ENCODE results near the gene ATF6. TPM values are rescaled to one million over a fixed set of nuclear protein-coding genes. Genes with fewer than 3 reads are reported as not detected.

Gene ATF6
- total RNA-seq (10 to 100 TPM in 4 of 5 donors, 1 to 10 TPM in 1; 5.5 to 54.3 (median 22.7) TPM), polyA plus RNA-seq (1 to 10 TPM; 3.4 to 4.4 (median 3.6) TPM)
- long read RNA-seq, donor 1, partial matches to known transcripts = 5 of 5 reads
- long read RNA-seq, donor 1, other reads (novel, unspliced or antisense) = 0 of 5 reads
- long read RNA-seq, donor 2, full-length matches to known transcripts = 5 of 13 reads
- long read RNA-seq, donor 2, partial matches to known transcripts = 8 of 13 reads
- long read RNA-seq, donor 2, other reads (novel, unspliced or antisense) = 0 of 13 reads
- long read RNA-seq, donor 3, full-length matches to known transcripts = 2 of 2 reads
- long read RNA-seq, donor 3, partial matches to known transcripts = 0 of 2 reads
- long read RNA-seq, donor 3, other reads (novel, unspliced or antisense) = 0 of 2 reads
- long read RNA-seq, donor 4, full-length matches to known transcripts = 1 of 1 reads
- long read RNA-seq, donor 4, partial matches to known transcripts = 0 of 1 reads
- long read RNA-seq, donor 4, other reads (novel, unspliced or antisense) = 0 of 1 reads
- long read RNA-seq, donor 5, full-length matches to known transcripts = 5 of 13 reads
- long read RNA-seq, donor 5, partial matches to known transcripts = 8 of 13 reads
- long read RNA-seq, donor 5, other reads (novel, unspliced or antisense) = 0 of 13 reads
- long read RNA-seq, donor 6 = 0 reads
- long read RNA-seq, donor 7, full-length matches to known transcripts = 1 of 1 reads
- long read RNA-seq, donor 7, partial matches to known transcripts = 0 of 1 reads
- long read RNA-seq, donor 7, other reads (novel, unspliced or antisense) = 0 of 1 reads
- long read RNA-seq, donor 8, full-length matches to known transcripts = 1 of 1 reads
- long read RNA-seq, donor 8, partial matches to known transcripts = 0 of 1 reads
- long read RNA-seq, donor 8, other reads (novel, unspliced or antisense) = 0 of 1 reads
- long read RNA-seq, donor 9, full-length matches to known transcripts = 1 of 11 reads
- long read RNA-seq, donor 9, partial matches to known transcripts = 10 of 11 reads
- long read RNA-seq, donor 9, other reads (novel, unspliced or antisense) = 0 of 11 reads
- long read RNA-seq, donor 10, full-length matches to known transcripts = 1 of 1 reads
- long read RNA-seq, donor 10, partial matches to known transcripts = 0 of 1 reads
- long read RNA-seq, donor 10, other reads (novel, unspliced or antisense) = 0 of 1 reads

DNA sequence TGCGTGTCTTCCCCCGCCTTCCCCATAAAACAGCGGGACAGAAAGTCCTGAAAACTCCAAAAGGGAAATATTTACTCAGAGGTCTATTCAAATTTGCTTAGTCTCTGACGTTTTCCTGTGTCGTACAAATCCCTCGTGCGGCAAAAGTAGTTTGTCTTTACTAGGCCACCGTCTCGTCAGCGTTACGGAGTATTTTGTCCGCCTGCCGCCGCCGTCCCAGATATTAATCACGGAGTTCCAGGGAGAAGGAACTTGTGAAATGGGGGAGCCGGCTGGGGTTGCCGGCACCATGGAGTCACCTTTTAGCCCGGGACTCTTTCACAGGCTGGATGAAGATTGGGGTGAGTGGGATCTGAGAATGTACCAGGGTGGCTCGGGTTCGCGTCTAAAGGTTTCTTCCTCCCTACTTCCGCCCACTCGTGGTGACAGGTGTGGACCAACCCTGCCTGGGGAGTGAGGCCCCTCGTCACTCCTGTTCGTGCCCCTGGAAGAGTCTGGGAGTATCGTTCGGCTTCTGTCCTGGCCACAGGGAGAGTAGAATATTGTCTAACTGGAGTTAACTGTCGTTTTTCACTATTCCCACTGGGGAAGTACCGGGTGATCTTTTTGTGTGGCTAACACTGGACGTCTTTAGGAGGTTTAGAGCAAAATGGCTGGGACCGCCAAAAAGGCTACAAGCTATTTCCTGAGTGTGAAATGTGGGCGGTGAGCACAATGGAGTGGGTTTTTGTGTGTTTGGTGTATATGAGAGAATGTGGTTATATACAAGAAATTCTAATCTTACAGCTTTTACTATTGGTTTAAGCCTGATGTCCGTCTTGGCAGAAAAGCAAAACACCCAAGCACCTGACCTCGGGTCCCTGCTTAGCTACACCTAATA lies at the start of gene ATF6:
Gene ATF6 (plus strand): TSS at position 219 of the 880 bp plus-strand sequence. CDS start 41 bp downstream, at position 260.
- no peak for TF ChIP-seq CTCF (IDR thresholded peaks at IDR 0.05)
- TF ChIP-seq EP300 (IDR thresholded peaks at IDR 0.05) = peak; percentile 68
- peak; percentile 91 to 98 (median 96) for TF ChIP-seq POLR2AphosphoS5 (IDR thresholded peaks at IDR 0.05)
- TF ChIP-seq POLR2A (IDR thresholded peaks at IDR 0.05) = peak in 1 of 4 donors; percentile 69
- no peaks in the 10 kb centered on the region for H3K27me3 ChIP-seq
- no peaks in the 10 kb centered on the region for H3K9me3 ChIP-seq
- intact Hi-C loops (cut with DNase I; ENCODE audit: low total_unique reads) = no loop called here
- H3K36me3 ChIP-seq = no peaks in the 10 kb centered on the region
- WGBS, 5 donors = 0 to 1% (median 1%) methylated on average over 35 of the region's 35 CpGs
- H3K4me3 ChIP-seq = peak within 1 kb of the TSS; percentile 75 to 95 (median 80)
- DNase-seq = peak; percentile 91 to 97
- peaks cover 21 to 63% (median 34%) of the 10 kb centered on the region in 4 donors for H3K4me1 ChIP-seq
- H3K27ac ChIP-seq = peak within 1 kb of the TSS; percentile 88 to 94 (median 92)

DNA sequence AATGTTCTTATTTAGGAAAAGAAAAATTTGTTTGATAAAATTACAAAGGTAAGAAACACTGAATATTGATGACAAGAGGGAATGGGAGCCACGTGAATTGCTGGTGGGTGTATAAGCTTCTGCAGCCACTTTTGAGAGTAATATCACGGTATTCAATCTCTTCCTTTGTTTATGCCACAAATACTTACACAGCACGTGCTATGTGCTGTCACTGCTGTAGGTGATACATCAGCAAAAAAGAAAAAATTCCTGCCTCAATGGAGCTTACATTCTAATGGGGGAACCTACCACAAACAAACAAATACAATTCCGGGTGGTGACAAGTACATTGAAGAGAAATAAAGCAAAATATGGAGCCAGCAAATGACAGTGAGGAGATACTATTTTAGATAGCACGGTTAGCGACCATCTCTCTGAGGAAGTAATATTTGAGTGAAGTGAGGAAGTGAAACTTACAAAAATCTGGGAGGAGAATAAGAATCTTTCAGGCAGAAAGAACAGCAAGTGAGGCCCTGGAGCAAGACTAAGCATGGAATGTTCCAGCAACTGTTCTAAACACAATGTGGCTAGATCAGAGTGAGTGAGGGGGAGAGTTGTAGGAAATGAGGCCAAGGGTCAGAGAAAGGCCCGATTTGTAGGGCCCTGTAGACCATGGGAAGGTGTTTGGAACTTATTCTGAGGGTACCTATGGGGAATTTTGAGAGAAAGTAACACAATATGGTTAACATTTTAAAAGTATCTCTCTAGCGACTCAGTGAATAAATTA lies 47.4 kb upstream of the ATF6 start:
- no peak overlapping the region for H3K27ac ChIP-seq
- WGBS, 5 donors = 66 to 73% (median 69%) methylated on average over 8 of the region's 8 CpGs

DNA sequence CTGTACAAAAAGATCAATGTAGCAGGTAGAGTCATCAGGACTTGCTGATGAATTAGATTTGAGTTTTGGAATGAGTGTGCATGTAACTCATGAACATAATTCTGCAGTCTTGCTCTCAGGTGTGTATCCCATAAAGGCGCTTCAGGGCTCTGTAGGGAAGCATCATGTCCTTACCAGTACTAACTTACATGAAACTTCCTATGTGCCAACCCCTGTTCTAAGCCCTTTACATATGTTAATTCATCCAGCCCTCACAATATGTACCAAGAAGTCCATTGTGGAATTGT lies 46.9 kb upstream of the ATF6 start:
- H3K27ac ChIP-seq = no peak overlapping the region
- peaks cover 0 to 56% (median 0%) of the 10 kb centered on the region in 3 donors for H3K27me3 ChIP-seq
- intact Hi-C loops (cut with DNase I; ENCODE audit: low total_unique reads) = no loop called here
- no peaks in the 10 kb centered on the region for H3K36me3 ChIP-seq
- no peaks in the 10 kb centered on the region for H3K9me3 ChIP-seq
- WGBS, 5 donors = 94 to 100% (median 95%) methylated on average over 1 of the region's 1 CpG
- no peak for DNase-seq
- TF ChIP-seq EP300 (IDR thresholded peaks at IDR 0.05) (no peak), CTCF (IDR thresholded peaks at IDR 0.05) (no peak), POLR2A (IDR thresholded peaks at IDR 0.05) (no peak), POLR2AphosphoS5 (IDR thresholded peaks at IDR 0.05) (no peak)
- H3K4me1 ChIP-seq = no peaks in the 10 kb centered on the region
- H3K4me3 ChIP-seq = no peak overlapping the region

More for the DNA sequence above, 47.4 kb upstream of the ATF6 start:
- no peaks in the 10 kb centered on the region for H3K4me1 ChIP-seq
- no peak overlapping the region for H3K4me3 ChIP-seq
- no peaks in the 10 kb centered on the region for H3K9me3 ChIP-seq
- no peak for TF ChIP-seq EP300 (IDR thresholded peaks at IDR 0.05)
- intact Hi-C loops (cut with DNase I; ENCODE audit: low total_unique reads) = no loop called here
- no peaks in the 10 kb centered on the region for H3K36me3 ChIP-seq
- peaks cover 0 to 58% (median 0%) of the 10 kb centered on the region in 3 donors for H3K27me3 ChIP-seq
- no peak for DNase-seq

DNA sequence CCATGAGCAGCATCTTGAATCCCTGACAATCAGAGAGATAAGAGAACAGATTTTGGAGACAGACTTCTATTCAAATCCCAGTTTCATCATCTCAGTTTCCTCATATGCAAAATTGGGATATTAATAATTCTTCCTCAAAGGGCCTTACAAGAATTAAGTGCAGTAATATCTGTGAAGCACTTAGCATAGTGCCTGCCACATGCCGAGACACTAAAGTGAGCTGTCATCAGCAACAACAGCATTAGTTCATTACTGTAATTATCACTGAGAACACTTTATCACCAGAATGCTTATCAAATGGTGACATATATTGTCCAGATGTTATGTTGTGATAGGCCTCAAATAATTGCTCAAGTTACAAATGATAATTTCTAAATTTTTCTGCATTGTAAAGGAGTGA lies 45.7 kb upstream of the ATF6 start:
- WGBS, 5 donors = 78 to 90% (median 82%) methylated on average over 1 of the region's 1 CpG
- intact Hi-C loops (cut with DNase I; ENCODE audit: low total_unique reads) = no loop called here
- Histone ChIP-seq H3K4me3 (no peak overlapping the region), H3K4me1 (peaks cover under 1 to 4% (median 1%) of the 10 kb centered on the region in 4 donors), H3K36me3 (no peaks in the 10 kb centered on the region), H3K27me3 (peaks cover 0 to 59% (median 0%) of the 10 kb centered on the region in 3 donors), H3K27ac (no peak overlapping the region), H3K9me3 (no peaks in the 10 kb centered on the region)
- TF ChIP-seq CTCF (IDR thresholded peaks at IDR 0.05) (no peak), EP300 (IDR thresholded peaks at IDR 0.05) (no peak), POLR2A (IDR thresholded peaks at IDR 0.05) (no peak), POLR2AphosphoS5 (IDR thresholded peaks at IDR 0.05) (no peak)
- no peak for DNase-seq
